Esophagus squamous epithelium (tissue), 4 donors: Measurements from ENCODE around the gene ACTR1B.
A peak's percentile ranks its signal among the peaks of the same experiment; 100 is the strongest.

ENCODE experiments used
- POLR2A ChIP-seq, 4 donors: fragments of 450-650 bp; IDR thresholded peaks; one replicate each; pipeline ENCODE4 v1.6.1; 2017; ENCODE audit warnings: antibody characterized with exemption in 4 of 4, mild to moderate bottlenecking in 4 of 4, moderate library complexity in 3 of 4
- TF ChIP-seq, protein P1 (sequence below), 6 experiments: fragments of 450-650 bp in 4 of 6; fragments of 200-600 bp in 2 of 6; sonication (generic) in 2 of 6; IDR thresholded peaks; one replicate each; pipeline ENCODE4 v1.5.1; 2016 to 2019; ENCODE audit warnings: antibody characterized with exemption in 6 of 6, mild to moderate bottlenecking in 4 of 6, moderate library complexity in 4 of 6

DNA sequence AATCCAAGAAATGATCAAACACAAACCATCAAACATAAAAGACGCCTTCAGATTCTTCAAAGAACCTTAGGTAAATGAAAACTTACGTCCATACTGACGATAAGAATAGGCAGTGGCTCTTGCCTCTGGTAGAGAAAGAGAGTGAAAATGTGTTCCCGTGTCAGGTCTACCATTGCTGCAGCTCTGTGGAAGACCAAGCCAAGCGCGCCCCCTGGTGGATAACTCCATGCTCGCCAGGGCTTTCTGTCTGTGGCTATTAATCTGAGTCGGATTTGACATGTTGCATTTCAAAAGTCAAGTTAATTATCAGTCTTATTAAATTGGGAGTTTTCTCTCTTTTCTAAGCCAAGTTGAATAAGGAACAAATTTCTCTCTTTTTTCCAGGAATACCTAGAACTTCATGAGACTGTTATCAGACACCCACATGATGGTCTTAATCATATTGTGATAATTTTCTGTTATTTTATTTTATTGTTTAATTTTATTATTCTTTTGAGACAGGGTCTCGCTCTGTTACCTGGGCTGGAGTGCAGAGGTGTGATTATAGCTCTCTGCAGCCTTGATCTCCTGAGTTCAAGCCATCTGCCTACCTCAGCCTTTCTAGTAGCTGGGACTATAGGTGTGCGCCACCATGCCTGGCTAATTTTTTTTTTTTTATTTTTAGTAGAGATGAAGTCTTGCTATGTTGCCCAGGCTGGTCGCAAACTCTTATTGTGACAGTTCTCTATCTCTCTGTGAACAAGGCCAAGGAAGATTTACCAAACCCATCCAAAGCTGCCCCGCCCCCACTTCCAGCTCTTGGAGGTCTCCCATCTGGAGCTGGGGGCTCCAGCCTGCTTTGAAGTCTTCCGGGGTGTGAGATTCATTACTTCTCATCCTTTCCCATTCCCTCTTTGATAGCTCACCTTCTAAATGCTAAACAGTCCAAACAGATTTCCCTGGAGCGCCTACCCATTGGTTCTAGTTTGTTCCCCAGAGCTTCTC lies 33.7 kb upstream of the ACTR1B start:
- TF ChIP-seq, protein P1, sequence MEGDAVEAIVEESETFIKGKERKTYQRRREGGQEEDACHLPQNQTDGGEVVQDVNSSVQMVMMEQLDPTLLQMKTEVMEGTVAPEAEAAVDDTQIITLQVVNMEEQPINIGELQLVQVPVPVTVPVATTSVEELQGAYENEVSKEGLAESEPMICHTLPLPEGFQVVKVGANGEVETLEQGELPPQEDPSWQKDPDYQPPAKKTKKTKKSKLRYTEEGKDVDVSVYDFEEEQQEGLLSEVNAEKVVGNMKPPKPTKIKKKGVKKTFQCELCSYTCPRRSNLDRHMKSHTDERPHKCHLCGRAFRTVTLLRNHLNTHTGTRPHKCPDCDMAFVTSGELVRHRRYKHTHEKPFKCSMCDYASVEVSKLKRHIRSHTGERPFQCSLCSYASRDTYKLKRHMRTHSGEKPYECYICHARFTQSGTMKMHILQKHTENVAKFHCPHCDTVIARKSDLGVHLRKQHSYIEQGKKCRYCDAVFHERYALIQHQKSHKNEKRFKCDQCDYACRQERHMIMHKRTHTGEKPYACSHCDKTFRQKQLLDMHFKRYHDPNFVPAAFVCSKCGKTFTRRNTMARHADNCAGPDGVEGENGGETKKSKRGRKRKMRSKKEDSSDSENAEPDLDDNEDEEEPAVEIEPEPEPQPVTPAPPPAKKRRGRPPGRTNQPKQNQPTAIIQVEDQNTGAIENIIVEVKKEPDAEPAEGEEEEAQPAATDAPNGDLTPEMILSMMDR (IDR thresholded peaks at IDR 0.05), result peak; percentile 94 to 99 (median 98)
- no peak for TF ChIP-seq POLR2A (IDR thresholded peaks at IDR 0.05)
